ENCODE measurements around the gene UPP2.

UPP2 gene

DNA sequence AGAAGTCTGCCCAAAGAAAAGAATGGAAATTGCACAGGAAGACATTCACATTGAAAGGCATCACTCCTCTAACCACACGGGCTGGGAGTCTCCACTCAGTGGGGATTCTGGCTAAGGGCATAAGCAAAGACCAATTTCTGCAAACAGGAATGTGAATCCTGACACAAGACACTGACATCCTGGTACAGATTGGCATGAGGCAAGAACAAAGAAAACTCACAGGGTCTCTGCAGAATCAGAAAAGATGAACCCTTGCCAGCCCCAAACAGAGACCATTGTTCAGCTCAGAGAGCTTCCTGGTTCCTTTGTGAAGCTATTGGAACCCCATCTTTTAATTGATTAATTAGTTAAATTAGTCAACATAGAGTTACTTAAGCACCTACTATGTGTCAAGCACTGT lies 82.3 kb downstream of the UPP2 start:
- Histone ChIP-seq H3K36me3 (ENCODE audit: insufficient read depth, low read depth, low read length) (no peaks in the 10 kb centered on the region), H3K4me3 (ENCODE audit: low read length) (no peak overlapping the region), H3K4me1 (ENCODE audit: insufficient read depth, low read length) (peaks cover 4% of the 10 kb centered on the region; the same call in 1 of the 2 replicates), H3K9me3 (ENCODE audit: insufficient read depth, low read depth, low read length) (no peaks in the 10 kb centered on the region), H3K9ac (ENCODE audit: low read depth, low read length) (no peak overlapping the region), H3K27ac (ENCODE audit: low read length) (no peak overlapping the region), H3K27me3 (ENCODE audit: insufficient read depth, low read length) (no peaks in the 10 kb centered on the region)

DNA sequence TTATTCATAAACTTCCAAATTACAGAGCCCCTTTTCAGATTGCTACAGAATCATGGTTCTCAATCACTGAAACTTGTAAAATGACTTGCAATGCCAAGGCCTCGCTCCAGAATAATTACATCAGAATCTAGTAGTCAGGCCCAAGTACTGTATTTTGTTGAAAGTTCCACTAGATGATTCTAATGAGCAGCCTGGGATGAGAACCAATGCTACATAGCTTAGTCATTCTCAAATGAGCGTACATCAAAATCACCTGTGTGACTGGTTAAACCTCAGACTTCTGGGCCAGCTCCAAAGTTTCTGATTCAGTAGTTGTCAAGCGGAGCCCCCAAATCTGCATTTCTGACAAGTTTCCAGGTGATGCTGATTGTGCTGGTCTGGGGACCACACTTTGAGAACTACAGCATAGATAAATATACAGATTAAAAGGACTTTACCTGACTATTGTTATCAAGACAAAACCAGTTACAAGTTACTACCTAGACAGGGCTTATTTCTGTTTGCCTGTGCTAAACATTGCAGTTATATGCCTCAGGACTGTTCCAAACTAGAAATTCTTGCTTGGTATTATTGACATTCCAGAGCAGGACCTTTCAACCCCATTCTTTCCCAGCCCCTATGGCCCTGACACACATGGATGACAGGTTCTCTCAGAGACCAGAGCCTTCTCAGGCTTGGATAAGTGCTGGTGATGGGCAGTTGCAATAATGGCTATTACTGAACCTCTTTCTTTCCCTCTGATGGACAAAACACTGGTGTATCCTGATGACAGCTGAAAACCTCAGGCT lies 83.1 kb downstream of the UPP2 start:
- Histone ChIP-seq H3K9ac (ENCODE audit: low read depth, low read length) (no peak overlapping the region), H3K4me1 (ENCODE audit: insufficient read depth, low read length) (peaks cover 4% of the 10 kb centered on the region; the same call in 1 of the 2 replicates), H3K27ac (ENCODE audit: low read length) (no peak overlapping the region), H3K36me3 (ENCODE audit: insufficient read depth, low read depth, low read length) (no peaks in the 10 kb centered on the region), H3K9me3 (ENCODE audit: insufficient read depth, low read depth, low read length) (no peaks in the 10 kb centered on the region), H3K27me3 (ENCODE audit: insufficient read depth, low read length) (no peaks in the 10 kb centered on the region), H3K4me3 (ENCODE audit: low read length) (no peak overlapping the region)

All from iPS-20b (cell line).